ENCODE results near the gene RGS3.

Gene RGS3

DNA sequence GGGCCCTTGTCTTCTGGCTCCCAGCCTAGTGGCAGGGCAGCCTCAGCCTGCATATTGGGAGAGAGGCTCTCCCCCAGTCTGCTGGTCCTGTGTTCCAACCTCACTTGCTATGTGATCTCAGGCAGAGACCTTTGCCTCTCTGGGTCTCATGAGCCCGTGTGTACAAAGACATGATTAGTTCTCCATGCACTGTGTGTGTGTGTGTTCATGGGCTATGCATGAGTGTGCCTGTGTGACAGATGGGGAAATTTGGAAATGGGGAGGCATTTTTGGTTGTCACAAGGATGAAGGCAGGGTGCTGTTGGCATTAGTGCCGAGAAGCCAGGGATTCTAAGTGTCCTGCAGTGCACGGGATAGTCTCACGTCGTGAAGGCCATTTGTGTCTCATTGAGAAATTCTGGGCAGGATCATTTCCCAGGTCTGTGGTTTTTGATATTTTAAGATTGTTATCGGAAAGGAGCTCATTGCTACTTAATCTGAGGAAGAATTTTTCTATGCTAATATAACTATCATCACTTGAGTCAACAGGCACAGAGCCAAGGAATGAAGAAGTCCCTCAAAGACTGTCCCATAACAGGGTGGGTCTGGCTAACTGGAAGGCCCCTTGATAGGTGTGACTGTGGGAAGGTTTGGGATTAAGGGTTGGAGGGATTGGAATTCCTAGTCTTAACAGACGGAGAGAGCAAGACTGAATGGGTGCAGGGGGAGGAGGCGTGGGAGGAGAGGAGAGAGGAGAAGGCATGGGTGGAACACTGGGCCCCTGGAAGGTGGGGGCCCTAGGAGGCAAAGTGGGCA lies 168.5 kb downstream of the RGS3 start:
- H3K4me3 ChIP-seq (ENCODE audit: low read depth, low read length): no peak overlapping the region
- no peak for DNase-seq
- TF ChIP-seq, protein P1, sequence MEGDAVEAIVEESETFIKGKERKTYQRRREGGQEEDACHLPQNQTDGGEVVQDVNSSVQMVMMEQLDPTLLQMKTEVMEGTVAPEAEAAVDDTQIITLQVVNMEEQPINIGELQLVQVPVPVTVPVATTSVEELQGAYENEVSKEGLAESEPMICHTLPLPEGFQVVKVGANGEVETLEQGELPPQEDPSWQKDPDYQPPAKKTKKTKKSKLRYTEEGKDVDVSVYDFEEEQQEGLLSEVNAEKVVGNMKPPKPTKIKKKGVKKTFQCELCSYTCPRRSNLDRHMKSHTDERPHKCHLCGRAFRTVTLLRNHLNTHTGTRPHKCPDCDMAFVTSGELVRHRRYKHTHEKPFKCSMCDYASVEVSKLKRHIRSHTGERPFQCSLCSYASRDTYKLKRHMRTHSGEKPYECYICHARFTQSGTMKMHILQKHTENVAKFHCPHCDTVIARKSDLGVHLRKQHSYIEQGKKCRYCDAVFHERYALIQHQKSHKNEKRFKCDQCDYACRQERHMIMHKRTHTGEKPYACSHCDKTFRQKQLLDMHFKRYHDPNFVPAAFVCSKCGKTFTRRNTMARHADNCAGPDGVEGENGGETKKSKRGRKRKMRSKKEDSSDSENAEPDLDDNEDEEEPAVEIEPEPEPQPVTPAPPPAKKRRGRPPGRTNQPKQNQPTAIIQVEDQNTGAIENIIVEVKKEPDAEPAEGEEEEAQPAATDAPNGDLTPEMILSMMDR (IDR thresholded peaks at IDR 0.05; ENCODE audit: low read depth, low read length, missing control alignments): no peak
- no peak overlapping the region for H3K27ac ChIP-seq
- no peaks in the 10 kb centered on the region for H3K36me3 ChIP-seq (replicated peaks)
- H3K27me3 ChIP-seq (replicated peaks): no peaks in the 10 kb centered on the region
- in situ Hi-C loops (cut with HindIII; ENCODE audit: low pct_ligation_motif_present, low sequenced_read_pairs): no loop called here

DNA sequence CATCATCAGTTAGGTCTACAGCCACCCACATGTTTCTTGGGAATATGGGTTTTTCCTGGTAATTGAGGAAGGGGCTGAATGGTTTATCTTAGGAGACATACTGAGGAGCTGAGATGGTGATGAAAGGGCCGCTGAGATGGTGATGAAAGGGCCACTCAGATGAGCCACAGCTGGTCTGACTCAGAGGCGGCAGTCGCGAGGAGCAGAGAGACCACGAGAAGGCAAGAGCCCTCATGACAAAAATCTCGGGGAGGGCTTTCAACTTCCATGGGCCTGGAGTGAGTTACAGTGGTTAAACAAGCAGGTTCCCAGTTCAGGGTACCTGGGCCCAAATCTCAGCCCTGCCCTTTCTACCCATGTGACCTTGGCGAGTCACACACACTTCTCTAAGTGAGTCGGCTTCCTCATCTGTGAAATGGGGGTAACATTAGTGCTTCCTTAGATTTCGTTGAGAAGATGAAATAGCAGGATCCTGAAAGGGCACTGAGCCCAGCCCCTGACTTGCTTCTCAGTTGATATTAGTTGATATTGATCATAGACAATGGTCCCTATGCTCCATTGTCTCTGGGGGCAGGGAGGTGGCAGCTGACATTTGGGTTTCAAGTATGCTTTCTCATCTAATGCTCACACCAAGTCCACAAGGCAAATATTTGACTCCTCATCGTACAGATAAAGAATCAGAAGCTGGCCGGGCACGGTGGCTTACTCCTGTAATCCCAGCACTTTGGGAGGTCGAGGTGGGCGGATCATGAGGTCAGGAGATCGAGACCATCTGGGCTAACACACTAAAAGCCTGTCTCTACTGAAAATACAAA lies 169.5 kb downstream of the RGS3 start:
- TF ChIP-seq, protein P1 (IDR thresholded peaks at IDR 0.05; ENCODE audit: low read depth, low read length, missing control alignments): no peak
- Histone ChIP-seq H3K36me3 (replicated peaks) (no peaks in the 10 kb centered on the region), H3K27me3 (replicated peaks) (no peaks in the 10 kb centered on the region), H3K27ac (no peak overlapping the region), H3K4me3 (ENCODE audit: low read depth, low read length) (no peak overlapping the region)
- DNase-seq: peak; percentile 57
- in situ Hi-C loops (cut with HindIII; ENCODE audit: low pct_ligation_motif_present, low sequenced_read_pairs): no loop called here

DNA sequence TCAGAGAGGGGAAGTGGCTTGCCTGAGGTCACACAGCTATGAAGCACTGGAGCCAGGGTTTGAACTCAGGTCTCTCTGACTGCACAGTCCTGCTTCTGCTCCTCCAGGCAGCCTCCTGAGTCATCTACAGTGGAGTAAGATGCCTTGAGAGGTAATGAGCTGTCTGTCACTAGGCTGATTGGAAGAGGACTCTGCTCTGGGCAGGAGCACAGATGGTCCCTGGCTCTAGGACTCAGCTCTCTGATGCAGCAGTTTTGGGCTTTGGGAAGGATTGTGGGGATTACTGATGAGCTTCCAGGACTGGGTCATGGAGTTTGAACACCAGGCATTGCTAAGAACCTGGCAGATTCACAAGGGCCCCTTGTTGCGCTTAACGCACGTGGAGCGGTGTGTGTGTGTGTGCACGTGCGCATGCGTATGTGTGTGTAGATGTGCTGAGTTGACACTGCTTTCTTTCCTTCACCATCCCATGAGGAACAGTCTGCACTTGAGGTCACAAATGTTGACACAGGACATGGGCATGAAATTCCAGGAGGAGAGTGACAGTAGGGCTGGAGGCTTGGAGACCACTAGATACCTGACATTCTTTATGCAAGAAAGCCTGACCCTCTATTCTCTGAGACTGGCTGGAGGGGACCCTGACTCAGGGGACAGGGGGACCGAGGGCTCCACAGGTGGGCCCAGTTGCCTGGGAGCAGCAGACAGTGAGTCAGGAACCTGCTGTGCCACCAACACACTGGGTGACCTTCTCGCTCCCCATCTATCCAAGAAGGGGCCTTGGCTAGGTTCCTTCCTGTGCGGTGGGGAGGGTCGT lies 170.5 kb downstream of the RGS3 start:
- in situ Hi-C loops (cut with HindIII; ENCODE audit: low pct_ligation_motif_present, low sequenced_read_pairs): no loop called here
- no peak for DNase-seq
- TF ChIP-seq, protein P1 (IDR thresholded peaks at IDR 0.05; ENCODE audit: low read depth, low read length, missing control alignments): no peak
- no peaks in the 10 kb centered on the region for H3K27me3 ChIP-seq (replicated peaks)
- no peaks in the 10 kb centered on the region for H3K36me3 ChIP-seq (replicated peaks)
- no peak overlapping the region for H3K4me3 ChIP-seq (ENCODE audit: low read depth, low read length)
- no peak overlapping the region for H3K27ac ChIP-seq

DNA sequence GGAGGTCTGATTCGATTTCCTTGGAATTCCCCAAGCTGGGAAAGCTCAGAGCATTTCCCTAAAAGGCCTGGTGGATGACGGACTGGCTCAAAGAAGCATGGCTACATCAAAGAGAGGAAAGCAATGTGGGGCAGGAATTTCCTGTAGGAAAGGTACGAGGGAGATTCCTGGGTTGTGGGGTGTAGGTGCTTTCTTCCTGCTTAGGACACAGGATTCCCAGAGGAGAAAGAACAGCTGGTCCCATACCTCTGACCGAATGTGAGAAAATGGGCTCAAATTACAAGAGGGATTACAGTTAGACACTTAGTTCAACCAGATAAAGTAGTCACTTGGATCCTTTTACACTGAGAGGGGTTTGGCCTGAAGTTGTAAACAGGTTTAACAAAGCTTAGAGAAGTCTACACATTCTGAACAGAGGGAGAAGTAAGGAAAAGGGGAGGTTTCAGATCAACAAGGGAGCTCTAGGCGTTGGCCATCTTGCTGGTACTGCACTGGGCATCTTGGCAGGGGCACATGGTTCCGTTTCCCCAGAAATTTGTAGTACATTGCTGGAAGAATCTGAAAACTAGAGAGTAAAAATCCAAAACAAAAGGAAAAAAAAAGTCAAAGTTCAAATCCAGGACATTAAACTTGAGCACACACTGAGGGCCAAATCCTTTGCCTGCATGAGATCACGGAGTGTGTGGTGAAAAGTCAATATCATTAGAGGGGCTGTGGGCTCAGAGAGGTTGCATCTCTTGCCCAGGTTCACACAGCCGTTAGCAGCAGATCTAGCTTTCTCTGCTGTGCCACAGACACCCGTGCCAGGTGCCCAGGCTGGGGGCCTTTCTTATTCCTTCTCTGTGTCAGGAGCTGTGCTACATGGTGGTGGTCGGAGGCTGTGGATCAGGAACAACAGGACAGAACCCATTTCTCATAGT lies 171.3 kb downstream of the RGS3 start:
- no peak overlapping the region for H3K27ac ChIP-seq
- no peak for DNase-seq
- no peaks in the 10 kb centered on the region for H3K27me3 ChIP-seq (replicated peaks)
- H3K4me3 ChIP-seq (ENCODE audit: low read depth, low read length): no peak overlapping the region
- no peaks in the 10 kb centered on the region for H3K36me3 ChIP-seq (replicated peaks)
- TF ChIP-seq, protein P1 (IDR thresholded peaks at IDR 0.05; ENCODE audit: low read depth, low read length, missing control alignments): no peak
- in situ Hi-C loops (cut with HindIII; ENCODE audit: low pct_ligation_motif_present, low sequenced_read_pairs): no loop called here

GRCh38 chr9:113635586-113635985 lies 172.1 kb downstream of the RGS3 start:
- in situ Hi-C loops (cut with HindIII; ENCODE audit: low pct_ligation_motif_present, low sequenced_read_pairs): no loop called here
- no peak overlapping the region for H3K27ac ChIP-seq
- no peak overlapping the region for H3K4me3 ChIP-seq (ENCODE audit: low read depth, low read length)
- no peaks in the 10 kb centered on the region for H3K27me3 ChIP-seq (replicated peaks)
- TF ChIP-seq, protein P1 (IDR thresholded peaks at IDR 0.05; ENCODE audit: low read depth, low read length, missing control alignments): no peak
- no peaks in the 10 kb centered on the region for H3K36me3 ChIP-seq (replicated peaks)
- DNase-seq: no peak

Data from brain microvascular endothelial cell (primary cell).